HepG2 (cell line): ENCODE data around the gene KRTAP10-4. TPM values are rescaled to one million over a fixed set of nuclear protein-coding genes. Genes with fewer than 3 reads are reported as not detected.

Experiments
- ATAC-seq: fragments of 200-7000 bp; cut with Tn5 transposase; 3 replicates; pipeline ENCODE4 v1.9.1; 2020; ENCODE audit warnings: mild to moderate bottlenecking, moderate library complexity
- BruUV-seq: library from RNA; stranded (reverse); fragments of 400-500 nt; replicated peaks from 2 replicates; lab custom pipeline; 2021; lab: Mats Ljungman, UMichigan
- CTCF ChIA-PET: fragments of 300-600 bp; formaldehyde crosslinking; extraction: SDS; loops from one replicate; lab custom pipeline; 2021; ENCODE audit warnings: low total read pairs, inconsistent platforms, low intra/inter-chr PET ratio; lab: Yijun Ruan, JAX
- POLR2A ChIA-PET: fragments of 350-600 bp; sonication (Branson Sonifier 250); formaldehyde crosslinking; loops from one replicate; lab custom pipeline; 2020; ENCODE audit warnings: antibody characterized with exemption, inconsistent platforms; lab: Yijun Ruan, JAX
- DNase-seq: peaks from one replicate; pipeline ENCODE4 v3.0.0-alpha.2; 2015; ENCODE audit warnings: low spot score
- FAIRE-seq: peaks from 3 replicates; lab custom pipeline; 2011; peaks lifted over from hg19 to GRCh38; lab: Jason Lieb, UNC
- H2AFZ ChIP-seq: one replicate; pipeline ENCODE4 v1.6.1; 2011; ENCODE audit warnings: low read length, inconsistent platforms
- H3K27ac ChIP-seq: fragments of 300-600 bp; 3 replicates; pipeline ENCODE4 v1.8.0; 2011; ENCODE audit warnings: mixed run types, mild to moderate bottlenecking, mixed read lengths, low read length, inconsistent platforms; ENCODE audit not compliant: insufficient read depth; ENCODE audit errors: extremely low read length
- H3K27me3 ChIP-seq, 2 experiments: fragments of 200-600 bp in 1 of 2; 2 replicates in 1 of 2; 3 replicates in 1 of 2; pipeline versions ENCODE4 v1.6.0 to v1.8.0; 2011; ENCODE audit warnings: low read length in 2 of 2, mild to moderate bottlenecking in 2 of 2, moderate library complexity in 2 of 2, inconsistent platforms in 1 of 2; ENCODE audit not compliant: insufficient read depth in 2 of 2, control insufficient read depth in 1 of 2
- H3K36me3 ChIP-seq, 2 experiments: fragments of 200-600 bp in 1 of 2; replicated peaks in 1 of 2; 2 replicates in 1 of 2; 3 replicates in 1 of 2; pipeline versions ENCODE4 v1.5.1 to v1.8.0; 2011; ENCODE audit warnings: low read length in 2 of 2, inconsistent platforms in 1 of 2; ENCODE audit not compliant: insufficient read depth in 2 of 2, control insufficient read depth in 1 of 2
- H3K4me1 ChIP-seq: 2 replicates; pipeline ENCODE4 v1.5.1; 2012; ENCODE audit warnings: low read length, inconsistent platforms; ENCODE audit not compliant: insufficient read depth
- H3K4me2 ChIP-seq: 2 replicates; pipeline ENCODE4 v1.6.0; 2011; ENCODE audit warnings: low read depth, low read length, inconsistent platforms
- H3K4me3 ChIP-seq, 3 experiments: fragments of 200-600 bp in 1 of 3; sonication (generic), shearing (Covaris generic) in 1 of 3; replicated peaks in 1 of 3; 2 replicates each; pipeline ENCODE4 v1.5.1; 2011 to 2016; ENCODE audit warnings: low read length in 3 of 3, inconsistent platforms in 2 of 3, low read depth in 2 of 3, mild to moderate bottlenecking in 2 of 3, control low read depth in 1 of 3, mixed read lengths in 1 of 3; ENCODE audit not compliant: insufficient read depth in 1 of 3
- H3K79me2 ChIP-seq: one replicate; pipeline ENCODE4 v1.6.1; 2011; ENCODE audit warnings: low read length, inconsistent platforms; ENCODE audit not compliant: insufficient read depth
- H3K9ac ChIP-seq: 2 replicates; pipeline ENCODE4 v1.6.0; 2011; ENCODE audit warnings: mild to moderate bottlenecking, low read depth, low read length, inconsistent platforms; ENCODE audit not compliant: insufficient read depth
- H3K9me3 ChIP-seq: 2 replicates; pipeline ENCODE4 v1.5.1; 2012; ENCODE audit warnings: mild to moderate bottlenecking, low read length
- H4K20me1 ChIP-seq: 2 replicates; pipeline ENCODE4 v1.6.0; 2011; ENCODE audit warnings: inconsistent platforms, mild to moderate bottlenecking, low read length, moderate library complexity; ENCODE audit not compliant: insufficient read depth
- CBFB ChIP-seq: sonication (generic); formaldehyde crosslinking; IDR thresholded peaks from 2 replicates; pipeline ENCODE4 v1.4.0; 2020; ENCODE audit warnings: missing genetic modification reagents
- CREB1 ChIP-seq, 2 experiments: fragments of 450-650 bp in 1 of 2; IDR thresholded peaks; 2 replicates each; pipeline ENCODE4 v1.6.1; 2016 to 2017; ENCODE audit warnings: control low read depth in 1 of 2, mild to moderate bottlenecking in 1 of 2, missing compliant biosample characterization in 1 of 2, missing genetic modification characterization in 1 of 2
- DBP ChIP-seq: sonication (generic); formaldehyde crosslinking; IDR thresholded peaks from 2 replicates; pipeline ENCODE4 v1.4.0; 2020; ENCODE audit warnings: missing genetic modification reagents; ENCODE audit errors: not compliant biosample characterization
- HCFC1 ChIP-seq: fragments of 150-350 bp; IDR thresholded peaks from 2 replicates; pipeline ENCODE4 v1.6.1; 2014; ENCODE audit warnings: low read depth, low read length
- NR2C2 ChIP-seq: sonication (generic); formaldehyde crosslinking; IDR thresholded peaks from 2 replicates; pipeline ENCODE4 v1.4.0; 2020; ENCODE audit warnings: missing genetic modification reagents, mild to moderate bottlenecking, moderate library complexity, borderline replicate concordance
- SNAI1 ChIP-seq: sonication (generic); formaldehyde crosslinking; IDR thresholded peaks from 2 replicates; pipeline ENCODE4 v1.5.0; 2020; ENCODE audit warnings: mild to moderate bottlenecking, missing genetic modification reagents, borderline replicate concordance
- SNAPC4 ChIP-seq: sonication (generic); formaldehyde crosslinking; IDR thresholded peaks from 2 replicates; pipeline ENCODE4 v1.4.0; 2020; ENCODE audit warnings: mild to moderate bottlenecking, missing genetic modification reagents
- SOX13 ChIP-seq, 3 experiments: fragments of 450-650 bp in 1 of 3; sonication (generic) in 1 of 3; formaldehyde crosslinking in 1 of 3; IDR thresholded peaks in 2 of 3; conservative IDR thresholded peaks in 1 of 3; 2 replicates each; pipeline versions ENCODE4 v1.5.0 to v1.6.1; 2016 to 2020; ENCODE audit warnings: antibody characterized with exemption in 1 of 3, mild to moderate bottlenecking in 1 of 3, missing compliant biosample characterization in 1 of 3, missing genetic modification reagents in 1 of 3, moderate library complexity in 1 of 3
- TCF12 ChIP-seq, 2 experiments: fragments of 450-650 bp in 1 of 2; sonication (generic) in 1 of 2; formaldehyde crosslinking in 1 of 2; IDR thresholded peaks; 2 replicates each; pipeline versions ENCODE4 v1.6.1 to v1.8.0; 2017 to 2022; ENCODE audit warnings: antibody characterized with exemption in 1 of 2, mild to moderate bottlenecking in 1 of 2, missing genetic modification reagents in 1 of 2, moderate library complexity in 1 of 2
- ZBTB14 ChIP-seq: sonication (generic); formaldehyde crosslinking; IDR thresholded peaks from 2 replicates; pipeline ENCODE4 v1.4.0; 2020; ENCODE audit warnings: missing genetic modification reagents
- ZNF24 ChIP-seq: fragments of 450-650 bp; IDR thresholded peaks from 2 replicates; pipeline ENCODE4 v1.6.1; 2017; ENCODE audit warnings: antibody characterized with exemption, mild to moderate bottlenecking
- ZNF709 ChIP-seq: sonication (generic); formaldehyde crosslinking; IDR thresholded peaks from 2 replicates; pipeline ENCODE4 v1.5.0; 2020; ENCODE audit warnings: mild to moderate bottlenecking, missing genetic modification reagents
- WGBS: methylation state at CpG from one replicate; pipeline ENCODE4 v1.1.6; 2017; ENCODE audit warnings: low lambda C conversion rate; 5-methylcytosine and 5-hydroxymethylcytosine counted together
- in situ Hi-C: cut with HindIII; loops from 2 replicates; pipeline ENCODE4 v1.10.0; 2017; ENCODE audit warnings: low pct_unique_long_range_greater_than_20kb; ENCODE audit not compliant: extremely low pct_ligation_motif_present
- intact Hi-C: fragments of 100-400 bp; cut with micrococcal nuclease; formaldehyde crosslinking; loops from one replicate; pipeline ENCODE4 v1.10.0; 2022; ENCODE audit not compliant: unreplicated experiment
- polyA plus RNA-seq, 8 experiments: library from polyadenylated mRNA; depleted of rRNA in 3 of 8; stranded (reverse) in 7 of 8; unstranded in 1 of 8; fragments of >200 nt; fragmentation: Illumina TruSeq in 4 of 8; extraction: Trizol in 4 of 8; gene quantifications; 2 replicates each; pipeline versions ENCODE4 v1.2.1 to v1.2.3, GENCODE V29; 2011 to 2016; ENCODE audit warnings: low read depth in 4 of 8, missing spikeins in 1 of 8, mixed read lengths in 1 of 8; ENCODE audit not compliant: insufficient read depth in 1 of 8
- total RNA-seq, 5 experiments: library from RNA; depleted of rRNA; stranded (reverse); fragments of >200 nt; fragmentation: Illumina TruSeq; extraction: Trizol; gene quantifications; 2 replicates each; pipeline ENCODE4 v1.2.3, GENCODE V29; 2016; ENCODE audit warnings: low read depth in 1 of 5

KRTAP10-4 gene
- total and polyA plus RNA-seq, 2 of the 13 experiments (the other 11 are each of a cell fraction or from before 2014, with no cell fraction given) = not detected

GRCh38 chr21:44566403-44566802 is 7.1 kb upstream of the KRTAP10-4 start (continued):
- no peak for TF ChIP-seq DBP (CRISPR knock-in tag)
- TF ChIP-seq HCFC1 = no peak
- TF ChIP-seq CREB1 (IDR thresholded peaks at IDR 0.05) = no peak
- TF ChIP-seq CREB1 (CRISPR knock-in tag; IDR thresholded peaks at IDR 0.05) = no peak

- Histone ChIP-seq H3K27ac (no peak overlapping the region), H3K4me2 (no peak overlapping the region), H3K9ac (no peak overlapping the region), H4K20me1 (no peaks in the 10 kb centered on the region), H3K4me1 (peaks cover 3% of the 10 kb centered on the region), H3K9me3 (peaks cover 9% of the 10 kb centered on the region), H2AFZ (no peak overlapping the region), H3K27me3 (no peaks in the 10 kb centered on the region; a peak in 1 of 5 replicates), H3K36me3 (no peaks in the 10 kb centered on the region), H3K4me3 (no peak overlapping the region), H3K79me2 (no peaks in the 10 kb centered on the region)
- FAIRE-seq (no peak), ATAC-seq (no peak; the same call in 2 of the 3 replicates), DNase-seq (no peak)
- ChIA-PET POLR2A (no interaction called here), CTCF (no interaction called here)
- intact Hi-C loops (no loop called here), in situ Hi-C loops (no loop called here)
- BruUV-seq = no TSS peak
- WGBS = 81% methylated on average over 12 of the region's 18 CpGs
- TF ChIP-seq SNAPC4 (CRISPR knock-in tag) (no peak), SOX13 (IDR thresholded peaks at IDR 0.05) (no peak), SOX13 (CRISPR knock-in tag; conservative IDR thresholded peaks at IDR 0.05 in 1 of 2, IDR thresholded peaks at IDR 0.05 in 1 of 2) (no peak), CBFB (no peak), ZNF709 (CRISPR knock-in tag) (no peak), ZBTB14 (CRISPR knock-in tag) (no peak), NR2C2 (no peak), SNAI1 (CRISPR knock-in tag) (no peak), ZNF24 (no peak), TCF12 (IDR thresholded peaks at IDR 0.05) (no peak), TCF12 (CRISPR knock-in tag; IDR thresholded peaks at IDR 0.05) (no peak)
Observed at GRCh38 chr21:44567481-44568171, 5.9 kb upstream of the KRTAP10-4 start.
